ENCODE measurements around the gene PAGE1. TPM values are rescaled to one million over a fixed set of nuclear protein-coding genes. Genes with fewer than 3 reads are reported as not detected.

Gene PAGE1
- total and polyA plus RNA-seq, 10 donors, result not detected

GRCh38 chrX:49659771-49660170, 36.0 kb downstream of the PAGE1 start:
- intact Hi-C loops (cut with DNase I; ENCODE audit: low total_unique reads), result no loop called here
- Histone ChIP-seq H3K9me3 (no peaks in the 10 kb centered on the region), H3K4me3 (no peak overlapping the region), H3K27ac (no peak overlapping the region), H3K27me3 (replicated peaks in 1 of 7) (peaks cover 0 to 10% (median 0%) of the 10 kb centered on the region in 7 donors), H3K4me1 (no peaks in the 10 kb centered on the region), H3K36me3 (no peaks in the 10 kb centered on the region)
- 59 to 83% (median 73%) methylated on average over 2 to 4 of the region's 4 CpGs for WGBS, 5 donors
- no peak for TF ChIP-seq CTCF (IDR thresholded peaks at IDR 0.05 in 8 of 11, conservative IDR thresholded peaks at IDR 0.05 in 3 of 11)
- no peak for TF ChIP-seq POLR2AphosphoS5 (IDR thresholded peaks at IDR 0.05)
- no peak for TF ChIP-seq POLR2A (IDR thresholded peaks at IDR 0.05)
- no peak for DNase-seq

- no peak for DNase-seq
- WGBS, 5 donors, result 73 to 92% (median 84%) methylated on average over 1 to 3 of the region's 3 CpGs
- Histone ChIP-seq H3K9me3 (no peaks in the 10 kb centered on the region), H3K27ac (no peak overlapping the region), H3K4me1 (no peaks in the 10 kb centered on the region), H3K27me3 (replicated peaks in 1 of 7) (peaks cover 0 to 10% (median 0%) of the 10 kb centered on the region in 7 donors), H3K36me3 (no peaks in the 10 kb centered on the region), H3K4me3 (no peak overlapping the region)
- intact Hi-C loops (cut with DNase I; ENCODE audit: low total_unique reads), result no loop called here
- TF ChIP-seq CTCF (IDR thresholded peaks at IDR 0.05 in 8 of 11, conservative IDR thresholded peaks at IDR 0.05 in 3 of 11) (no peak), POLR2A (IDR thresholded peaks at IDR 0.05) (no peak), POLR2AphosphoS5 (IDR thresholded peaks at IDR 0.05) (no peak)
These were observed 39.3 kb downstream of the PAGE1 start for GRCh38 chrX:49656533-49656932.

- Histone ChIP-seq H3K4me3 (no peak overlapping the region), H3K27me3 (replicated peaks in 1 of 7) (peaks cover 0 to 12% (median 0%) of the 10 kb centered on the region in 7 donors), H3K4me1 (no peaks in the 10 kb centered on the region), H3K27ac (no peak overlapping the region), H3K9me3 (no peaks in the 10 kb centered on the region), H3K36me3 (no peaks in the 10 kb centered on the region)
- no peak for DNase-seq
- TF ChIP-seq POLR2A (IDR thresholded peaks at IDR 0.05) (no peak), POLR2AphosphoS5 (IDR thresholded peaks at IDR 0.05) (no peak), CTCF (IDR thresholded peaks at IDR 0.05 in 8 of 11, conservative IDR thresholded peaks at IDR 0.05 in 3 of 11) (no peak)
- WGBS, 5 donors, result 60 to 92% (median 77%) methylated on average over 1 to 8 of the region's 8 CpGs
- intact Hi-C loops (cut with DNase I; ENCODE audit: low total_unique reads), result no loop called here
These were observed 50.7 kb downstream of the PAGE1 start for GRCh38 chrX:49644991-49645637.

Other genes with a start within 250 kb of the PAGE1 start
- gene GAGE12C, start 163.8 kb downstream of the PAGE1 start, total RNA-seq, result not detected
- not detected for gene GAGE12C, start 163.8 kb downstream of the PAGE1 start, polyA plus RNA-seq
- not detected for gene GAGE12D, start 154.3 kb downstream of the PAGE1 start, total RNA-seq
- gene GAGE12D, start 154.3 kb downstream of the PAGE1 start, polyA plus RNA-seq, result not detected
- not detected for gene GAGE12E, start 144.7 kb downstream of the PAGE1 start, total RNA-seq
- not detected for gene GAGE12E, start 144.7 kb downstream of the PAGE1 start, polyA plus RNA-seq
- not detected for gene GAGE12F, start 135.1 kb downstream of the PAGE1 start, total RNA-seq
- not detected for gene GAGE12F, start 135.1 kb downstream of the PAGE1 start, polyA plus RNA-seq
- gene GAGE12G, start 125.6 kb downstream of the PAGE1 start, total RNA-seq, result not detected
- gene GAGE12G, start 125.6 kb downstream of the PAGE1 start, polyA plus RNA-seq, result not detected
- gene GAGE12H, start 116.0 kb downstream of the PAGE1 start, total RNA-seq, result not detected
- not detected for gene GAGE12H, start 116.0 kb downstream of the PAGE1 start, polyA plus RNA-seq
- gene GAGE2A, start 106.5 kb downstream of the PAGE1 start, total RNA-seq, result not detected
- not detected for gene GAGE2A, start 106.5 kb downstream of the PAGE1 start, polyA plus RNA-seq
- not detected for gene GAGE1, start 97.0 kb downstream of the PAGE1 start, total RNA-seq
- not detected for gene GAGE1, start 97.0 kb downstream of the PAGE1 start, polyA plus RNA-seq
- not detected for gene PAGE4, start 133.3 kb upstream of the PAGE1 start, total RNA-seq
- not detected for gene PAGE4, start 133.3 kb upstream of the PAGE1 start, polyA plus RNA-seq
- 1 to 10 TPM; 1.5 to 3.7 (median 2.8) TPM for gene USP27X, start 183.5 kb upstream of the PAGE1 start, total RNA-seq
- gene USP27X, start 183.5 kb upstream of the PAGE1 start, polyA plus RNA-seq, result 1 to 10 TPM; 1.3 to 1.7 (median 1.7) TPM
- gene CLCN5, start 226.6 kb upstream of the PAGE1 start, total RNA-seq, result 1 to 10 TPM; 5.6 to 8.9 (median 7.5) TPM
- 1 to 10 TPM in 2 of 3 donors, under 1 TPM in 1; 0.71 to 1.5 (median 1.5) TPM for gene CLCN5, start 226.6 kb upstream of the PAGE1 start, polyA plus RNA-seq